SH-SY5Y (cell line): ENCODE measurements around the gene CKAP5.

Experiments used
- GATA2 ChIP-seq: IDR thresholded peaks from 2 replicates; pipeline ENCODE4 v1.6.1; 2011; ENCODE audit warnings: mild to moderate bottlenecking, low read depth, low read length
- GATA3 ChIP-seq: IDR thresholded peaks from 2 replicates; pipeline ENCODE4 v1.6.1; 2011; ENCODE audit warnings: low read depth, mild to moderate bottlenecking, low read length, moderate library complexity

- no peak for TF ChIP-seq GATA2
- no peak for TF ChIP-seq GATA3
Observed at GRCh38 chr11:46736146-46736545, 109.9 kb downstream of the CKAP5 start.
